Breast epithelium (tissue), 4 donors: ENCODE data around the gene ACER2. TPM values are rescaled to one million over a fixed set of nuclear protein-coding genes. Genes with fewer than 3 reads are reported as not detected.

Source experiments
- DNase-seq, 2 donors: peaks; one replicate each; pipeline ENCODE4 v3.0.0-alpha.2; 2019; ENCODE audit warnings: low spot score in 2 of 2
- H3K27ac ChIP-seq, 2 donors: fragments of 200-600 bp; sonication (generic) in 1 of 2; one replicate each; pipeline ENCODE4 v1.5.1; 2016 to 2019; ENCODE audit warnings: mild to moderate bottlenecking in 1 of 2
- H3K27me3 ChIP-seq, 2 donors: fragments of 200-600 bp; sonication (generic) in 1 of 2; one replicate each; pipeline versions ENCODE4 v1.5.1 to v1.6.0; 2017 to 2019; ENCODE audit warnings: control low read depth in 1 of 2, mild to moderate bottlenecking in 1 of 2
- H3K36me3 ChIP-seq: fragments of 200-600 bp; one replicate; pipeline ENCODE4 v1.5.1; 2019
- H3K4me1 ChIP-seq, 2 donors: fragments of 200-600 bp; sonication (generic); one replicate each; pipeline ENCODE4 v1.5.1; 2016 to 2019; ENCODE audit warnings: control low read depth in 1 of 2
- H3K4me3 ChIP-seq, 3 donors: fragments of 200-600 bp; sonication (generic); 1 replicate in 2 of 3; 2 replicates in 1 of 3; pipeline ENCODE4 v1.5.1; 2016 to 2019; ENCODE audit warnings: mild to moderate bottlenecking in 3 of 3, moderate library complexity in 2 of 3
- H3K9me3 ChIP-seq, 2 donors: fragments of 200-600 bp; sonication (generic) in 1 of 2; one replicate each; pipeline ENCODE4 v1.5.1; 2016 to 2019; ENCODE audit warnings: control low read depth in 1 of 2
- CTCF ChIP-seq, 3 donors: fragments of 450-650 bp; IDR thresholded peaks; one replicate each; pipeline ENCODE4 v1.5.1; 2016 to 2017; ENCODE audit warnings: antibody characterized with exemption in 3 of 3, mild to moderate bottlenecking in 3 of 3, moderate library complexity in 3 of 3
- POLR2A ChIP-seq: fragments of 450-650 bp; IDR thresholded peaks from one replicate; pipeline ENCODE4 v1.6.1; 2016; ENCODE audit warnings: antibody characterized with exemption, mild to moderate bottlenecking, moderate library complexity
- POLR2AphosphoS5 ChIP-seq, 3 donors: sonication (generic); formaldehyde crosslinking; IDR thresholded peaks; one replicate each; pipeline ENCODE4 v1.6.1; 2017; ENCODE audit warnings: antibody characterized with exemption in 3 of 3
- intact Hi-C: fragments of 100-400 bp; cut with DNase I; formaldehyde crosslinking; loops from one replicate; pipeline ENCODE4 v1.15.1; 2023; ENCODE audit warnings: low total_unique reads
- total RNA-seq, 3 donors: library from RNA; depleted of rRNA; stranded (reverse); fragments of >200 nt; gene quantifications; one replicate each; pipeline ENCODE4 v1.1.0, GENCODE V29; 2016

Gene ACER2
- total RNA-seq, 3 donors from 2014 or later: 11.0 to 17.6 (median 16.7) TPM

GRCh38 chr9:19466280-19466639 is 57.5 kb downstream of the ACER2 start:
- no peak for TF ChIP-seq CTCF (IDR thresholded peaks at IDR 0.05)
- TF ChIP-seq POLR2A: no peak
- TF ChIP-seq POLR2AphosphoS5 (IDR thresholded peaks at IDR 0.05): no peak
- Histone ChIP-seq H3K4me1 (no peaks in the 10 kb centered on the region), H3K4me3 (no peak overlapping the region), H3K9me3 (no peaks in the 10 kb centered on the region), H3K36me3 (no peaks in the 10 kb centered on the region), H3K27me3 (no peaks in the 10 kb centered on the region), H3K27ac (no peak overlapping the region)
- no peak for DNase-seq
- intact Hi-C loops: no loop called here

- no peaks in the 10 kb centered on the region for H3K27me3 ChIP-seq
- H3K27ac ChIP-seq: no peak overlapping the region
- H3K4me3 ChIP-seq: no peak overlapping the region
- H3K9me3 ChIP-seq: no peaks in the 10 kb centered on the region
- no peaks in the 10 kb centered on the region for H3K36me3 ChIP-seq
- intact Hi-C loops: no loop called here
- no peaks in the 10 kb centered on the region for H3K4me1 ChIP-seq
- no peak for DNase-seq
- TF ChIP-seq POLR2AphosphoS5 (IDR thresholded peaks at IDR 0.05) (no peak), POLR2A (no peak), CTCF (IDR thresholded peaks at IDR 0.05) (no peak)
These were observed 60.5 kb downstream of the ACER2 start for GRCh38 chr9:19469271-19469670.

GRCh38 chr9:19470567-19470966 is 61.8 kb downstream of the ACER2 start:
- no peaks in the 10 kb centered on the region for H3K27me3 ChIP-seq
- H3K36me3 ChIP-seq: no peaks in the 10 kb centered on the region
- H3K27ac ChIP-seq: no peak overlapping the region
- H3K4me3 ChIP-seq: no peak overlapping the region
- DNase-seq: no peak
- TF ChIP-seq POLR2A (no peak), CTCF (IDR thresholded peaks at IDR 0.05) (no peak), POLR2AphosphoS5 (IDR thresholded peaks at IDR 0.05) (no peak)
- H3K4me1 ChIP-seq: no peaks in the 10 kb centered on the region
- intact Hi-C loops: no loop called here
- H3K9me3 ChIP-seq: no peaks in the 10 kb centered on the region

GRCh38 chr9:19470981-19471650 is 62.3 kb downstream of the ACER2 start:
- no peak for TF ChIP-seq POLR2A
- TF ChIP-seq POLR2AphosphoS5 (IDR thresholded peaks at IDR 0.05): no peak
- no peak for TF ChIP-seq CTCF (IDR thresholded peaks at IDR 0.05)
- Histone ChIP-seq H3K4me1 (no peaks in the 10 kb centered on the region), H3K4me3 (no peak overlapping the region), H3K36me3 (no peaks in the 10 kb centered on the region), H3K27me3 (no peaks in the 10 kb centered on the region), H3K27ac (no peak overlapping the region), H3K9me3 (no peaks in the 10 kb centered on the region)
- intact Hi-C loops: no loop called here
- DNase-seq: no peak

- Histone ChIP-seq H3K27ac (no peak overlapping the region), H3K36me3 (no peaks in the 10 kb centered on the region), H3K4me3 (peak overlapping the region in 1 of 3 donors; percentile 52), H3K9me3 (no peaks in the 10 kb centered on the region), H3K4me1 (no peaks in the 10 kb centered on the region), H3K27me3 (no peaks in the 10 kb centered on the region)
- TF ChIP-seq POLR2A: no peak
- peak in 2 of 3 donors; percentile 32 to 65 for TF ChIP-seq CTCF (IDR thresholded peaks at IDR 0.05)
- intact Hi-C loops: no loop called here
- DNase-seq: peak in 1 of 2 donors; percentile 29
These were observed 63.2 kb downstream of the ACER2 start for GRCh38 chr9:19471737-19472648.
